Rectal smooth muscle tissue (tissue), 1 donor: ENCODE measurements around the gene FGF14.

ENCODE experiments used
- H3K27ac ChIP-seq: one replicate; pipeline ENCODE4 v1.7.0; 2013; ENCODE audit warnings: low read depth, low read length, inconsistent platforms
- H3K27me3 ChIP-seq: one replicate; pipeline ENCODE4 v1.7.0; 2013; ENCODE audit warnings: low read length; ENCODE audit not compliant: control insufficient read depth, insufficient read depth
- H3K36me3 ChIP-seq: one replicate; pipeline ENCODE4 v1.7.0; 2013; ENCODE audit warnings: low read length; ENCODE audit not compliant: control insufficient read depth, insufficient read depth
- H3K4me1 ChIP-seq: one replicate; pipeline ENCODE4 v1.7.0; 2013; ENCODE audit warnings: low read length; ENCODE audit not compliant: control insufficient read depth, insufficient read depth
- H3K4me3 ChIP-seq: one replicate; pipeline ENCODE4 v1.7.0; 2013; ENCODE audit warnings: low read length
- H3K9ac ChIP-seq: one replicate; pipeline ENCODE4 v1.7.0; 2013; ENCODE audit warnings: low read length

FGF14 gene

GRCh38 chr13:102233566-102234208 lies 168.2 kb downstream of the FGF14 start:
- H3K4me3 ChIP-seq: no peak overlapping the region
- no peaks in the 10 kb centered on the region for H3K27me3 ChIP-seq
- H3K27ac ChIP-seq: no peak overlapping the region
- no peak overlapping the region for H3K9ac ChIP-seq
- no peaks in the 10 kb centered on the region for H3K36me3 ChIP-seq
- no peaks in the 10 kb centered on the region for H3K4me1 ChIP-seq

DNA sequence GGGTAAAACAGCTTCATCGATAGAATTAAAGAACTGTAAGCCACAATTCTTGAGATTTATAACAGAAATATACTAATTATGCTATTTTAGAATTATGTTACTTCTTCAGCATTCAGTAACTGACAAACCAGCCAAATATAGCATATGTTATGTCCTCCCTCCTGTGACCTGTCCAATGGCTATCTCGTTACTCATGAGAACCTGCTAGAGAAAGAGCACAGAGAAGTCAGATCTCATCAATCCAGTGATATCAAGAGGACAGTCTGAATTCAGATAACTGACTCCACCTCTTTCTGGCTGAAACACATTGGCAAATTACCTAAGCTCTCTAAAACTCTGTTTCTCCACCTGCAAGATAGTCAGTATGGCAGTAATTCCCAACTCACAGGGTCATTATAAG lies 170.4 kb downstream of the FGF14 start:
- no peaks in the 10 kb centered on the region for H3K4me1 ChIP-seq
- no peak overlapping the region for H3K4me3 ChIP-seq
- H3K27me3 ChIP-seq: no peaks in the 10 kb centered on the region
- H3K9ac ChIP-seq: no peak overlapping the region
- H3K27ac ChIP-seq: no peak overlapping the region
- H3K36me3 ChIP-seq: no peaks in the 10 kb centered on the region

DNA sequence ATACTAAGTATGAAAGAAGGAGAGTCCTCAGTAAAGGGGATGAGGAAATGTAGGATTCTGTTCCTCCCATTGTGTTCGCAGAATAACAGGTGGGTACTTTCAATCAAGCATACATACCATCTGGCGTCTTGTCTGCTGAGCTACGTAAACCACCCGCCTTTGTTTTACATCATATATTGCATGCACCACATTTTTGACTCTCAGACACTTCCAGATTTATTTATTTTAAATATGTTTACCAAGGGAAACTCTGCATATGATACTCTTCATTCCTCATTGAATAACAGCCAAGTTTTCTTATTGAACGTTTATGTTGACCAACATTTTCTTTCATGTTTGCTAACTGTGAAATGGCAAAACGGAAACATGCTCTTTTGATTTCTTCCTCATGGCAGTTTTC lies 174.1 kb downstream of the FGF14 start:
- H3K36me3 ChIP-seq: no peaks in the 10 kb centered on the region
- H3K27ac ChIP-seq: no peak overlapping the region
- H3K4me3 ChIP-seq: no peak overlapping the region
- H3K4me1 ChIP-seq: no peaks in the 10 kb centered on the region
- no peak overlapping the region for H3K9ac ChIP-seq
- H3K27me3 ChIP-seq: no peaks in the 10 kb centered on the region

GRCh38 chr13:102226591-102226990 lies 175.3 kb downstream of the FGF14 start:
- Histone ChIP-seq H3K27ac (no peak overlapping the region), H3K27me3 (no peaks in the 10 kb centered on the region), H3K4me1 (no peaks in the 10 kb centered on the region), H3K36me3 (no peaks in the 10 kb centered on the region), H3K4me3 (no peak overlapping the region), H3K9ac (no peak overlapping the region)

DNA sequence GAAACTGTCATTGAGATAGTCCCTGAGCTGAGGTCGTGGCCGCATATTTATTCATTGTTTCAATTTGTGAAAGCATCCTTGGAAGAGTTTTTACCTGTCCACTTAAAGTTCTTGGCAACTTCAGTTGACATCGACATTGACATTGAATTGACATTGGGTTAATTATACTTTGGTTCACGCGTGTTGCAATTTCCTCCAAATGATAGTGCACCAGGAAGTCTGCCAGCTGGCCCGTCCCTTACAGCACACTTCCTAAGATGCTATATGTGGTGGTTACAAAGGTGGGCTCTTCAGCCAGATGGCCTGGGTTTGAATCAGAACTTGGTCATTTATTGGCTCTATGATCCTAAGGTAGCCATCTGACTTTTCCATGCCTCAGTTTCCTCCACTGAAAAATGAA lies 176.0 kb downstream of the FGF14 start:
- Histone ChIP-seq H3K4me1 (no peaks in the 10 kb centered on the region), H3K27me3 (no peaks in the 10 kb centered on the region), H3K27ac (no peak overlapping the region), H3K36me3 (no peaks in the 10 kb centered on the region), H3K9ac (no peak overlapping the region), H3K4me3 (no peak overlapping the region)

DNA sequence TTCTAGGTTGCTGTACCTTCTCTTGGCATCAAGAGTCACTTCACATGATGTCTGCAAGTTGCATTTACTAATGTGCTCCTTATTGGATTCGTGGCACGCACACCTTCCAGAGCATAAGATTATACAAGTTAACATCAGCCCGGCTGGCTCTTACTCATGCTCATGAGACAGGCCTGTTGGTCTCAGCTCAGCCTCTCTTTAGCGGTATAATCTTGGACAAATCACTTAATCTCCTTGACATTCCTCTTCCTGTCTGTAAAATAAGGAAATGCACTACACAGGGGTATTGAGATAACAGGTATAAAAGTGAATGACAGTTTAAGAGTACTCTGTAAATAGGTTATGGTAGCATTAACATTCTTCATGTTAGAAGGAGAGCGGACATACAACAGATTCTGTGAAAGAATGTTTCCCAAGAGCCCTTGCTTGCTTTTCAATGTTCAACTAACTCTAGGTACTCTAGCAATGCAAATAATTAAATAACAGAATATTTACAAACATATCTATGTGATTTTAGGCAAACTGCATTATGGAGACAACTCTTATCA lies 181.1 kb downstream of the FGF14 start:
- Histone ChIP-seq H3K27me3 (no peaks in the 10 kb centered on the region), H3K27ac (no peak overlapping the region), H3K36me3 (no peaks in the 10 kb centered on the region), H3K9ac (no peak overlapping the region), H3K4me3 (no peak overlapping the region), H3K4me1 (no peaks in the 10 kb centered on the region)

GRCh38 chr13:102214956-102215355 lies 186.9 kb downstream of the FGF14 start:
- Histone ChIP-seq H3K9ac (no peak overlapping the region), H3K36me3 (no peaks in the 10 kb centered on the region), H3K4me3 (no peak overlapping the region), H3K27me3 (no peaks in the 10 kb centered on the region), H3K4me1 (no peaks in the 10 kb centered on the region), H3K27ac (no peak overlapping the region)

DNA sequence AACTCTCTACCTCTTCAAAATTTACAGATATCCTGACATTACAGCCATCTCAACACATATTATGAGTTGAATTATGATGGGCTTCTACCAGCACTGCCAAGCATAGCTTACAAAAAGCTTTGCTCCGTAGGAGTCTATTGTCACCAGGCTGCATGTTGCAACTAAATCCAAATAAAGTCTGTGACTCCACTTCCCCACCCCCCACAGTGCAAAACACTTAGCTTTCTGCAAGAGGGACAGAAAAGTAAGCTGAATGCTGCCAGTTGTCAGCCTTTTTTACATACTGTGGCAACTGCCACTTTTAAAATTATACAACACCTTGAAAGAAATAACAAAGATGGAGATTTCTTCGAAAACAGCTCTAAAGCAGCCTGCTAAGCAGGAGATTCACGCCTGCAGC lies 189.1 kb downstream of the FGF14 start:
- no peak overlapping the region for H3K4me3 ChIP-seq
- H3K4me1 ChIP-seq: no peaks in the 10 kb centered on the region
- no peaks in the 10 kb centered on the region for H3K36me3 ChIP-seq
- no peak overlapping the region for H3K27ac ChIP-seq
- H3K27me3 ChIP-seq: no peaks in the 10 kb centered on the region
- H3K9ac ChIP-seq: no peak overlapping the region

GRCh38 chr13:102208347-102208746 lies 193.5 kb downstream of the FGF14 start:
- Histone ChIP-seq H3K27me3 (no peaks in the 10 kb centered on the region), H3K9ac (no peak overlapping the region)

DNA sequence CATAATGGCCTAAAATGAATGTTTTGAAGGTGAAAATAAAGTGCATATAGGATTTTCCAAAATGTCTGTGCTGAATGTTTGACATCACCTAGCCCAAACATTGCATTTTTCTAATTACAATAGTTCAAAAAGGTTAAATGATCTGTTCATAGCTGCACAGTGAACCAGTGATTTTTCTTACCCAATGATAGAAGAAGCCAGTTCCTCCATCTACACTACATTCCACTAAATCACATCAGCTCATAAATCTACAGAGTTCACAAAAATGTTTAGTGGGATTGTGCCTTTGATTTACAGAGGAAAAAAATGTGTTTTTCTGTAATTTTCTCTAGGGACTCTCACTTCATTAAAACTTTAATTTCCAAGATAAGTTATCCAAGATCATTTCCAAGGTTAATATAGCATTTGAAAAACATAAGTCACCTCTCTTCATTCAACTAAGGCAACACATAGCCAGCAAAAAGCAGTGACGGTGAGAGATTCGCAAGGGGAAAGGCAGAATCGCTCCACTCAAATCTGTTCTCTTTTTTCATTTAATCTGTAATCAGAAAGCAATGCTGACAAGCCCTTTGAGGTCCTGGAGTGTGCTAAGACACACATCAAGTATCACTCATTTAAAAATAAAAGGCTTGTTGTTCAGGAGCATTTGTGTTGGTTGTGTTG lies 194.0 kb downstream of the FGF14 start:
- H3K9ac ChIP-seq: no peak overlapping the region
- H3K4me3 ChIP-seq: no peak overlapping the region
- H3K27me3 ChIP-seq: no peaks in the 10 kb centered on the region
- no peak overlapping the region for H3K27ac ChIP-seq
- no peaks in the 10 kb centered on the region for H3K36me3 ChIP-seq
- no peaks in the 10 kb centered on the region for H3K4me1 ChIP-seq

More at GRCh38 chr13:102208347-102208746, 193.5 kb downstream of the FGF14 start:
- Histone ChIP-seq H3K27ac (no peak overlapping the region), H3K4me3 (no peak overlapping the region), H3K36me3 (no peaks in the 10 kb centered on the region), H3K4me1 (no peaks in the 10 kb centered on the region)

DNA sequence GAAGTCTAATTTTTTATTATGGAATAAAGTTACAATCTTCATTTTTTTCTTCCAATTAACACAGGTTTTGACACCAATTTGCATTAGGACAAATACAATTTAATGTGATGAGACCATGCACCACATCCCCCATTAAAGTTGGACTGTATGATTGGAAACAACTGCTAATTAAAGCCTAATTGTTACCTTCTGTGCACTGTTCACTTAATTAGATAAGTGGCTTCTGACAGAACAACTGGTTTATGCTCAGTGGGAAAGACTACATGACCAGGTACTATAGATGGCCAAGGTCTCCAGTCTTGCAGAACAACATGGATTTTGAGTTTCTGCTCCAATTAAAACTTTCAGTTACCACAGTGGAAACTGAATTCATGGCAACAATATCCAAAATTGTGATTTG lies 198.1 kb downstream of the FGF14 start:
- no peak overlapping the region for H3K27ac ChIP-seq
- H3K36me3 ChIP-seq: no peaks in the 10 kb centered on the region
- H3K9ac ChIP-seq: no peak overlapping the region
- no peaks in the 10 kb centered on the region for H3K27me3 ChIP-seq
- H3K4me1 ChIP-seq: no peaks in the 10 kb centered on the region
- H3K4me3 ChIP-seq: no peak overlapping the region

GRCh38 chr13:102198418-102199311 lies 203.2 kb downstream of the FGF14 start:
- Histone ChIP-seq H3K9ac (no peak overlapping the region), H3K27ac (no peak overlapping the region), H3K4me3 (no peak overlapping the region), H3K4me1 (no peaks in the 10 kb centered on the region), H3K36me3 (no peaks in the 10 kb centered on the region), H3K27me3 (no peaks in the 10 kb centered on the region)
